LNCAP (cell line): ENCODE measurements around the gene MGRN1.

ENCODE experiments used
- TF ChIP-seq, protein P1 (sequence below): fragments of 450-650 bp; IDR thresholded peaks from 2 replicates; pipeline ENCODE4 v1.5.1; 2017; ENCODE audit warnings: mild to moderate bottlenecking

MGRN1 gene

DNA sequence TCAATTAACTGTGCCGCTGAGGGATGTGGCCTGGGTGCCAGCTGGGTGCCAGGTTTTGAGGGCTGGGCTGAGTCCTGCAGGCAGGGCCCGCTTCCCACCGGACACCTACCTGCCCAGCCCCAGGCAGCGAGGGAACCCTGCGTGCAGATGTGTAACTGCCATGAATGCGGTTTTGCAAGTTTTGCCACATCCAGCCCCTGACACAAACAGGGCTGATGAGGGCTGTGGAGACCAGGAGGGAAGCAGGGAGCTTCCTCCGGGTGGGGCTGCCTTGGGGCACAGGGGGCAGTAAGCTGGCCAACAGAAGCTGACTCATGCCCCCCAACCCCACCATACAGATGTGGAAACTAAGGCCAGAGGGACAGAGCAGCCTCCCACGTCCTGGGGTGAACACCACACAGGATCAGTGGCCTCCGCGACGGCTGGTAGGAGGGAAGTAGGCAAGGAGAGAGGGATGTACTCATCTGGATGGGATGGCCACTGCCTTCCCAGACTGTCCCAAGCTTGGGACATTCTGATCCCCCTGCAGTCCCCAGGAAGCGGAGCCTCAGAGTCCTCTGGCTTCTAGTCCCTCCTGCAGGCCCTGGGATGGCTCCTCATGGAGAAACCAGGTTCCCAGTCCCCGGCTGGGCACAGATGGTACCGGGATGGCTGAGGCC, 11.5 kb upstream of the MGRN1 start:
- TF ChIP-seq, protein P1, sequence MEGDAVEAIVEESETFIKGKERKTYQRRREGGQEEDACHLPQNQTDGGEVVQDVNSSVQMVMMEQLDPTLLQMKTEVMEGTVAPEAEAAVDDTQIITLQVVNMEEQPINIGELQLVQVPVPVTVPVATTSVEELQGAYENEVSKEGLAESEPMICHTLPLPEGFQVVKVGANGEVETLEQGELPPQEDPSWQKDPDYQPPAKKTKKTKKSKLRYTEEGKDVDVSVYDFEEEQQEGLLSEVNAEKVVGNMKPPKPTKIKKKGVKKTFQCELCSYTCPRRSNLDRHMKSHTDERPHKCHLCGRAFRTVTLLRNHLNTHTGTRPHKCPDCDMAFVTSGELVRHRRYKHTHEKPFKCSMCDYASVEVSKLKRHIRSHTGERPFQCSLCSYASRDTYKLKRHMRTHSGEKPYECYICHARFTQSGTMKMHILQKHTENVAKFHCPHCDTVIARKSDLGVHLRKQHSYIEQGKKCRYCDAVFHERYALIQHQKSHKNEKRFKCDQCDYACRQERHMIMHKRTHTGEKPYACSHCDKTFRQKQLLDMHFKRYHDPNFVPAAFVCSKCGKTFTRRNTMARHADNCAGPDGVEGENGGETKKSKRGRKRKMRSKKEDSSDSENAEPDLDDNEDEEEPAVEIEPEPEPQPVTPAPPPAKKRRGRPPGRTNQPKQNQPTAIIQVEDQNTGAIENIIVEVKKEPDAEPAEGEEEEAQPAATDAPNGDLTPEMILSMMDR = no peak

DNA sequence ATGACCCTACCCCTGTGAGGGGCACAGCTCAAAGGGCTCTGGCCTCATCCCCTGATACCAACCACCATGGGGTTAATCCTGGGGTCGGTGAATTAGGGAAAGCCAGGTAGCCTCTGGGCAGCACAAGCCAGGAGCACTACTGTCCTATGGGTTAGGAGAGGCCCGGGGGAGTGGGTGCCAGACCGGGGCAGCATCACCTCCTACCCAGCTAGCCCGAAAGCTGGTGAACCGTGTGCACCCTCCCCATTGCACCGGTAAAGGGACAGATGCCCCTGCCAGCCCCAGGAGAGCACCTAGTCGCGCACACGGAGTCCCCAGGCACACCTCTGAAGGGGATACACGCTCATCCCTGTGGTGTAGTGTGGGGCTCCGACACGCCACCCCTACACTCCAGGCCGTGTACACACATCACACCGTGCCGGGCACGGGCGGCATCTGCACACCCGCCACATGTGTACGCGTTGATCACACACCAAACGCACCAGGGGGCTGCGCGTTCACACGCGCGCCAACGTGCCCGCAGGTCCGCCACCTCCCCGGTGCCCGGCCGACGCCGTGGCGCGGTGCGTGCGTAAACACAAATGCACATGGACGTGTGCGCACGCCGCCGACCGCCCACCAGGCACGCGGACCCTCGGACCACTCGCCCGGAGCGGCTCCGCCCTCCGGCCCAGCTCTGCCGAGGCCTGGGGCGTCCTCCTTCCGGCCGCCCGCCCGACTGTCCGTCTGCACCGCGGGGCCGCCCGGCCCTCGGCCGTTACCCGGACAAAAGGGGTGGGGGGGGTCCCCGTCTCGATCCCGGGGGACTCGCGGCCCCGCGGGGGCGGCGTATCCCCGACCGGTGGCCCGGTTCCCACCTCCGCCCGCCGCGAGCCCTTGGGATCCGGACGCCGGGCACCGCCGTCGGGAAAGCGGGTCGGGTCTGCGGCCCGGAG, 10.7 kb upstream of the MGRN1 start:
- TF ChIP-seq, protein P1 = no peak

DNA sequence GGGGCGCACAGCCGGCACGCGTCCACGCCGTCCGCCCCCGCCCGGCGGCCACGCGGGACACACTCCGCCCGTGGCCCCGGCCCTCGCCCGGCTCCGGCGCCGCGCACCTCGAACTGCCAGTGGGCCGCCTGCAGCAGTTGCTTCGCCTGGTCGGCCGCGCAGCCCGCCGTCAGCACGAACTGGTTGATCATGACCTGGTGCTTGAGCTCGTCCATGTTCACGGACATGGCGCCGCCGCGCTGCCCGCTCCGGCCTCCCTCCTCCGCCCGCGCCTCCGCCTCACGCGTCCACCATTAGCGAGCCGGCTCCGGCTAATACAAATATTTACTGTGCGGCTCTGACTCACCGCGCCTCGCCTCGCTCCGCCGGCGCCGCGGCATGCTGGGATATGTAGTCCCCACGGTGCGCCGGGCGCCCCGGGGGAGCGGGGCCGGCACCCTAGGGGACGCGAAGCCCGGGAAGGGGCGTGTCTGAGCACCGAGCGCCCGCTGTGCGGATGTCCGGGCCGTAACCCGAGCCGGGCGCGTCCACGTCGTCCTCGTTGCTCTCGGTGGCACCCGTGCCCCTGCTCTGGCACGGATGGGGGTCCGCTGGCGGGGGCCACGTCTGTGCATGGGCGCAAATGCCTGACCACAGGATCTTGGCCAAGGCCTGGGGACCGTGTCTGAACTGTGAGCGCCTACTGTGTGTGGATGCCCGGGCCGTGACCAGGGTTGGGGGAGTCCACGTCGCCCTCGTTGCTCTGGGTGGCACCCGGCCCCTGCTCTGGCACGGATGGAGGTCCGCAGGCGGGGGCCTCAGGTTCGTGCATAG, 9.8 kb upstream of the MGRN1 start, which contains the start of gene UBALD1:
UBALD1 (minus strand) TSS at position 318 of the 813 bp plus-strand sequence; CDS start at position 227, 91 bp downstream.
- TF ChIP-seq, protein P1 = no peak

DNA sequence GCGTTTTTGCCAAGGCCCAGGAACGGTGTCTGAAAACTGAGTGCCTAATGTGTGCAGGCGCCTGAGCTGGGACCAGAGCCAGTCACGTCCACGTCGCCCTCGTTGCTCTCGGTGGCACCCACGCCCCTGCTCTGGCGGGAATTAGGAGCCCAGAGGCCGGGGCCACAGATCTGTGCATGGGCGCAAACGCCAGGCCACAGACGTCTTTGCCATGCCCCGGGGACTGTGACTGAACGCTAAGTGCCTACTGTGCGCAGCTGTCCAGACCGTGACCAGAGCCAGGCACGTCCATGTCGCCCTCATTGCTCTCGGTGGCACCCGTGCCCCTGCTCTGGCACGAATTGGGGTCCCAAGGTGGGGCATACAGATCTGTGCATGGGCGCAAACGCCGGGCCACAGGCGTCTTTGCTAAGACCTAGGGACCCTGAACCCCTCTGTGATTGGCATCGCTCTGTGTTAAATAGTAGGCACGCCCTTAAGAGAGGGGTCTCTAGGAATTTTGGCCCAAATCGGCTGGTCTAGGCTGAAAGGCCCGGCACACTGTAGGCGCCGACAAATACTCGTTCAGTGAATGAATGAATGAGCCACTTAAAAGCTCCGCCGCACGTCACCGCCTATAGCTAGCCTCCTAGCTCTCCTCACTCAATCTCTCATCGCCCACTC, 9.1 kb upstream of the MGRN1 start:
- TF ChIP-seq, protein P1 = no peak

DNA sequence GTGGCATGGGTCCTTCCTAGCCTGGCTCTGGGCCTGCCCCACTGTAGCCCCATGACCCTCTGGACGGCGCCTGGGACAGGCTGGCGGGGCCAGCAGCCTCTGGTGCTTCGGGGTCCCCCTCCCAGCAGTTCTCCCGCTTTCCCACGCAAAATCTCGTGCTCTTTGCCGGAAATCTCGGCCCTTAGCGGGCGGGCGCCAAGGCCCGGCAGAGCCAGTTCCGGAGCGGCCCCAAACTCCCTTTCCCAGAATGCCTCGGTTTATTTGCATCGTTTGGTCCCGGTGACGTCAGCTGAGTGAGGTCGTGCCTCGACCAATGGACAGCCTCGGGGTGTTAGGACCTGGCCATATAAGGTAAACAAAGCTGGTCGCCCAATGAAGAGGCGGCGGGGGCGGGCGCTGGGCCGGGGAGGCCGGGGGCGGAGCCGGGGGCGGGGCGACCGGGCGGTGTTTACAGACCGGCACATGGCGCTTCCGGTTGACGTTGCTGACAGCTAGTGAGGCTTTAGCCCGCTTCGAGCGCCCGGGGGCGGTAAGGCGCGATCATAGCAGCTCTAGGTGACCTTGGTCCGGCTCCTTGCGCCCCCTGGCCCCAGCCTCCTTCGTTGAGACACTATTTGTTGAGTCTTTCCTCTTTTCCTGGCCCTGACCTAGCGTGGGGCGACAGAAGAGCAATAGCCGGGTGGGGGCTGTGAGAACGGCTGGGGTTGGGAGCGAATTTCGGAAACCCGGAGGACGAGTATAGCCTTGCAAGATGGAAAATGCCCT, 8.4 kb upstream of the MGRN1 start:
- TF ChIP-seq, protein P1 = peak; percentile 44; the same call in 1 of the 2 replicates

DNA sequence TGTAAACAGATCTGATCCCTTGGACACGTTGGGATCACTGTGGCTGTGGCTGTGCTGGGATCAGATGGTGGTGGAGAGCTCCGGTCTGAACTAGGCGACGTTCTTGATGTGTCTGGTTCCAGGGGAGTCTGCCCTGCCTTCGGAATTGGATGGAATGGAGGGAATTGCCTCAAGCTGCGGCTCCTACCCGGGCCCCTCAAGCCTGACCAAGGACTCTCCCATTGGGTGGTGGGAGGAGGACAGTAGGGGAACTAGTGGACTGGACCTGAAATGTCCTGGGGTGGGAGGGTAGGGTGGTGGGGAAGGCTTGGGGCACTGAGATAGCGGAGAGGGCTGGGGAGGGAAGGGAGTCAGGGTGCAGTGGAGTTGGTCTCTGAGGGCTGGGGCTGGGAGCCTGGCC, 6.7 kb upstream of the MGRN1 start:
- TF ChIP-seq, protein P1 = no peak
